ENCODE measurements around the gene RAB32.

RAB32 gene

GRCh38 chr6:146592451-146592850 lies 48.8 kb downstream of the RAB32 start:
- Histone ChIP-seq H3K9me3 (ENCODE audit: insufficient read depth, low read length) (no peaks in the 10 kb centered on the region), H3K36me3 (ENCODE audit: low read length) (no peaks in the 10 kb centered on the region), H4K20me1 (ENCODE audit: low read depth, low read length) (no peaks in the 10 kb centered on the region), H3K27ac (ENCODE audit: low read depth, low read length) (no peak overlapping the region), H3K9ac (ENCODE audit: low read length) (no peak overlapping the region), H3K4me3 (ENCODE audit: insufficient read depth, low read length, poor library complexity, severe bottlenecking) (no peak overlapping the region), H3K79me2 (ENCODE audit: insufficient read depth, low read length) (no peaks in the 10 kb centered on the region), H2AFZ (ENCODE audit: low read depth, low read length, severe bottlenecking) (no peak overlapping the region), H3K27me3 (ENCODE audit: low read length) (no peaks in the 10 kb centered on the region), H3K4me2 (ENCODE audit: low read depth, low read length, poor library complexity, severe bottlenecking) (no peak overlapping the region), H3F3A (ENCODE audit: insufficient read depth) (no peaks in the 10 kb centered on the region), H3K9me2 (replicated peaks; ENCODE audit: insufficient read depth, low read length) (no peaks in the 10 kb centered on the region)
- no peak for TF ChIP-seq CTCF (IDR thresholded peaks at IDR 0.05; ENCODE audit: insufficient read depth, low read length, poor library complexity, severe bottlenecking)
- no peak for TF ChIP-seq EZH2phosphoT487 (conservative IDR thresholded peaks at IDR 0.05; ENCODE audit: low read length)

GRCh38 chr6:146593986-146594385 lies 50.4 kb downstream of the RAB32 start:
- Histone ChIP-seq H3K4me2 (ENCODE audit: low read depth, low read length, poor library complexity, severe bottlenecking) (no peak overlapping the region), H4K20me1 (ENCODE audit: low read depth, low read length) (no peaks in the 10 kb centered on the region), H3K36me3 (ENCODE audit: low read length) (no peaks in the 10 kb centered on the region), H3K9ac (ENCODE audit: low read length) (no peak overlapping the region), H3K27me3 (ENCODE audit: low read length) (no peaks in the 10 kb centered on the region), H3F3A (ENCODE audit: insufficient read depth) (no peaks in the 10 kb centered on the region), H3K27ac (ENCODE audit: low read depth, low read length) (no peak overlapping the region), H3K4me3 (ENCODE audit: insufficient read depth, low read length, poor library complexity, severe bottlenecking) (no peak overlapping the region), H3K9me2 (replicated peaks; ENCODE audit: insufficient read depth, low read length) (no peaks in the 10 kb centered on the region), H3K79me2 (ENCODE audit: insufficient read depth, low read length) (no peaks in the 10 kb centered on the region), H2AFZ (ENCODE audit: low read depth, low read length, severe bottlenecking) (no peak overlapping the region), H3K9me3 (ENCODE audit: insufficient read depth, low read length) (no peaks in the 10 kb centered on the region)
- no peak for TF ChIP-seq EZH2phosphoT487 (conservative IDR thresholded peaks at IDR 0.05; ENCODE audit: low read length)
- no peak for TF ChIP-seq CTCF (IDR thresholded peaks at IDR 0.05; ENCODE audit: insufficient read depth, low read length, poor library complexity, severe bottlenecking)

- Histone ChIP-seq H3K9ac (ENCODE audit: low read length) (no peak overlapping the region), H4K20me1 (ENCODE audit: low read depth, low read length) (no peaks in the 10 kb centered on the region), H3K36me3 (ENCODE audit: low read length) (no peaks in the 10 kb centered on the region), H3K27ac (ENCODE audit: low read depth, low read length) (no peak overlapping the region), H3K4me2 (ENCODE audit: low read depth, low read length, poor library complexity, severe bottlenecking) (no peak overlapping the region), H3K9me2 (replicated peaks; ENCODE audit: insufficient read depth, low read length) (no peaks in the 10 kb centered on the region), H3K9me3 (ENCODE audit: insufficient read depth, low read length) (no peaks in the 10 kb centered on the region), H3K79me2 (ENCODE audit: insufficient read depth, low read length) (no peaks in the 10 kb centered on the region), H2AFZ (ENCODE audit: low read depth, low read length, severe bottlenecking) (no peak overlapping the region), H3K27me3 (ENCODE audit: low read length) (no peaks in the 10 kb centered on the region), H3K4me3 (ENCODE audit: insufficient read depth, low read length, poor library complexity, severe bottlenecking) (no peak overlapping the region), H3F3A (ENCODE audit: insufficient read depth) (no peaks in the 10 kb centered on the region)
- TF ChIP-seq EZH2phosphoT487 (conservative IDR thresholded peaks at IDR 0.05; ENCODE audit: low read length) (no peak), CTCF (IDR thresholded peaks at IDR 0.05; ENCODE audit: insufficient read depth, low read length, poor library complexity, severe bottlenecking) (no peak)
Measured at GRCh38 chr6:146594495-146594894, 50.9 kb downstream of the RAB32 start.

Measured in SU-DHL-6 (cell line).